SK-N-SH (cell line): ENCODE results near the gene PCDHGB2. TPM values are rescaled to one million over a fixed set of nuclear protein-coding genes. Genes with fewer than 3 reads are reported as not detected.

Source experiments
- CTCF ChIA-PET: fragments of 300-600, 350-600 bp; formaldehyde crosslinking; extraction: SDS; loops from one replicate; lab custom pipeline; 2021; lab: Yijun Ruan, JAX
- POLR2A ChIA-PET: fragments of 350-600 bp; sonication (Branson Sonifier 250); formaldehyde crosslinking; extraction: SDS; loops from one replicate; lab custom pipeline; 2020; ENCODE audit warnings: antibody characterized with exemption, inconsistent platforms; lab: Yijun Ruan, JAX
- DNase-seq: peaks from one replicate; pipeline ENCODE4 v3.0.0; 2012
- H2AFZ ChIP-seq: fragments of 200-600 bp; sonication (generic); 2 replicates; pipeline ENCODE4 v1.8.1; 2016; ENCODE audit warnings: antibody characterized with exemption, mild to moderate bottlenecking, low read depth
- H3F3A ChIP-seq: fragments of 200-600 bp; sonication (generic); replicated peaks from 2 replicates; pipeline ENCODE3; 2016; ENCODE audit warnings: antibody characterized with exemption, mild to moderate bottlenecking; ENCODE audit not compliant: insufficient read depth
- H3K27ac ChIP-seq, 2 experiments: fragments of 200-500 bp in 1 of 2; fragments of 200-600 bp in 1 of 2; sonication (Bioruptor generic) in 1 of 2; sonication (generic), shearing (Covaris generic) in 1 of 2; 2 replicates each; pipeline versions ENCODE4 v1.5.1 to v1.6.1; 2014 to 2016; ENCODE audit warnings: low read depth in 2 of 2, inconsistent platforms in 1 of 2, low read length in 1 of 2, mild to moderate bottlenecking in 1 of 2, mixed read lengths in 1 of 2
- H3K27me3 ChIP-seq: fragments of 200-600 bp; sonication (generic), shearing (Covaris generic); 2 replicates; pipeline ENCODE4 v1.6.1; 2016; ENCODE audit warnings: mixed run types; ENCODE audit not compliant: insufficient read depth
- H3K36me3 ChIP-seq, 2 experiments: fragments of 200-500 bp in 1 of 2; fragments of 200-600 bp in 1 of 2; sonication (Bioruptor generic) in 1 of 2; sonication (generic) in 1 of 2; replicated peaks in 1 of 2; 2 replicates each; pipeline versions ENCODE3 to v1.5.1; 2014 to 2016; ENCODE audit warnings: low read length in 1 of 2, mild to moderate bottlenecking in 1 of 2; ENCODE audit not compliant: insufficient read depth in 2 of 2, control insufficient read depth in 1 of 2
- H3K4me1 ChIP-seq, 2 experiments: fragments of 200-500 bp in 1 of 2; fragments of 200-600 bp in 1 of 2; sonication (Bioruptor generic) in 1 of 2; sonication (generic), shearing (Covaris generic) in 1 of 2; 2 replicates each; pipeline versions ENCODE4 v1.5.1 to v1.6.1; 2014 to 2016; ENCODE audit warnings: low read depth in 1 of 2, low read length in 1 of 2, mixed run types in 1 of 2; ENCODE audit not compliant: insufficient read depth in 2 of 2, control insufficient read depth in 1 of 2
- H3K4me2 ChIP-seq: fragments of 200-600 bp; sonication (generic), shearing (Covaris generic); 2 replicates; pipeline ENCODE4 v1.6.1; 2017; ENCODE audit warnings: mixed run types
- H3K4me3 ChIP-seq, 2 experiments: fragments of 200-500 bp in 1 of 2; fragments of 200-600 bp in 1 of 2; sonication (Bioruptor generic) in 1 of 2; sonication (generic), shearing (Covaris generic) in 1 of 2; 2 replicates each; pipeline versions ENCODE4 v1.5.1 to v1.8.1; 2014 to 2016; ENCODE audit warnings: low read depth in 2 of 2, inconsistent platforms in 1 of 2, low read length in 1 of 2, mild to moderate bottlenecking in 1 of 2, mixed read lengths in 1 of 2, moderate library complexity in 1 of 2
- H3K79me2 ChIP-seq: fragments of 200-600 bp; sonication (generic); 2 replicates; pipeline ENCODE4 v1.8.1; 2017; ENCODE audit warnings: mild to moderate bottlenecking; ENCODE audit not compliant: insufficient read depth
- H3K9ac ChIP-seq: fragments of 200-600 bp; sonication (generic); 2 replicates; pipeline ENCODE4 v1.6.1; 2017; ENCODE audit warnings: mixed run types
- H3K9me2 ChIP-seq: fragments of 200-600 bp; sonication (generic); 2 replicates; pipeline ENCODE4 v1.6.1; 2017; ENCODE audit warnings: mixed run types
- H3K9me3 ChIP-seq: fragments of 200-600 bp; sonication (generic); 2 replicates; pipeline ENCODE4 v1.6.1; 2017; ENCODE audit warnings: mixed run types, mild to moderate bottlenecking, moderate library complexity
- H4K20me1 ChIP-seq: fragments of 200-600 bp; sonication (generic); 2 replicates; pipeline ENCODE4 v1.6.1; 2017; ENCODE audit warnings: mild to moderate bottlenecking, mixed run types; ENCODE audit not compliant: insufficient read depth
- CHD2 ChIP-seq: fragments of 150-350 bp; IDR thresholded peaks from 2 replicates; pipeline ENCODE4 v1.6.1; 2018; ENCODE audit warnings: low read length; ENCODE audit not compliant: partially characterized antibody
- CTCF ChIP-seq: fragments of 200-600 bp; sonication (generic); IDR thresholded peaks from 2 replicates; pipeline ENCODE4 v1.6.1; 2017; ENCODE audit warnings: antibody characterized with exemption, mild to moderate bottlenecking, moderate library complexity
- FOXJ3 ChIP-seq: sonication (generic); formaldehyde crosslinking; IDR thresholded peaks from 2 replicates; pipeline ENCODE4 v1.5.1; 2020; ENCODE audit warnings: mild to moderate bottlenecking, missing genetic modification reagents
- GABPA ChIP-seq: IDR thresholded peaks from 2 replicates; pipeline ENCODE4 v1.4.0; 2012; ENCODE audit warnings: low read depth, mild to moderate bottlenecking
- MAX ChIP-seq: IDR thresholded peaks from 2 replicates; pipeline ENCODE4 v1.4.0; 2012; ENCODE audit warnings: low read depth
- MEF2A ChIP-seq: IDR thresholded peaks from 2 replicates; pipeline ENCODE4 v1.4.0; 2012; ENCODE audit warnings: low read depth, borderline replicate concordance
- NFIC ChIP-seq: IDR thresholded peaks from 2 replicates; pipeline ENCODE4 v1.4.0; 2012; ENCODE audit warnings: borderline replicate concordance
- RAD21 ChIP-seq: IDR thresholded peaks from 2 replicates; pipeline ENCODE4 v1.6.1; 2012; ENCODE audit warnings: mild to moderate bottlenecking, low read length
- REST ChIP-seq: IDR thresholded peaks from 2 replicates; pipeline ENCODE4 v1.6.1; 2012; ENCODE audit warnings: mild to moderate bottlenecking, low read depth, low read length, moderate library complexity
- SMC3 ChIP-seq: IDR thresholded peaks from 2 replicates; pipeline ENCODE4 v1.6.1; 2012; ENCODE audit warnings: low read depth, low read length, improper control_type of control experiment
- TAF1 ChIP-seq: IDR thresholded peaks from 2 replicates; pipeline ENCODE4 v1.6.1; 2012; ENCODE audit warnings: low read depth, mild to moderate bottlenecking, low read length, moderate library complexity, borderline replicate concordance
- TEAD4 ChIP-seq: IDR thresholded peaks from 2 replicates; pipeline ENCODE4 v1.4.0; 2012; ENCODE audit warnings: mild to moderate bottlenecking, borderline replicate concordance; ENCODE audit not compliant: insufficient read depth
- USF2 ChIP-seq: fragments of 150-350 bp; IDR thresholded peaks from 2 replicates; pipeline ENCODE4 v1.6.1; 2017; ENCODE audit warnings: antibody characterized with exemption, low read length, low read depth, borderline replicate concordance
- YY1 ChIP-seq: IDR thresholded peaks from 2 replicates; pipeline ENCODE4 v1.4.0; 2012; ENCODE audit warnings: low read depth, mild to moderate bottlenecking
- ZBTB33 ChIP-seq: IDR thresholded peaks from 2 replicates; pipeline ENCODE4 v1.4.0; 2012; ENCODE audit warnings: low read depth, borderline replicate concordance
- WGBS: methylation state at CpG from one replicate; pipeline ENCODE4 v1.1.6; 2017; ENCODE audit warnings: low lambda C conversion rate; 5-methylcytosine and 5-hydroxymethylcytosine counted together
- polyA plus RNA-seq, 3 experiments: library from polyadenylated mRNA; depleted of rRNA; stranded (reverse); fragments of >200 nt; gene quantifications; 2 replicates each; pipeline ENCODE4 v1.2.3, GENCODE V29; 2012

PCDHGB2 gene
- polyA plus RNA-seq, 1 of the 3 experiments (the other 2 are of a cell fraction) = 4.5 TPM

- Histone ChIP-seq H3K9ac (no peak overlapping the region), H3K27ac (no peak overlapping the region), H3K9me3 (no peaks in the 10 kb centered on the region; the same call in 1 of the 2 replicates), H3K4me2 (no peak overlapping the region)
- TF ChIP-seq FOXJ3 (CRISPR knock-in tag) = no peak
- TF ChIP-seq SMC3 = no peak
- TF ChIP-seq NFIC = no peak
- no peak for TF ChIP-seq GABPA
- TF ChIP-seq CTCF = no peak
- no peak for TF ChIP-seq MAX
- no peak for TF ChIP-seq REST
- TF ChIP-seq YY1 = no peak
- TF ChIP-seq MEF2A = no peak
- no peak for TF ChIP-seq TEAD4
- TF ChIP-seq RAD21 = no peak
- TF ChIP-seq TAF1 = no peak
- TF ChIP-seq USF2 = no peak
- TF ChIP-seq ZBTB33 = no peak
- TF ChIP-seq CHD2 = no peak
- TF ChIP-seq, all 33 proteins: peak for 0
- ChIA-PET POLR2A (no interaction called here), CTCF (no interaction called here)
- Histone ChIP-seq H3K9me2 (no peaks in the 10 kb centered on the region), H3F3A (no peaks in the 10 kb centered on the region), H3K4me1 (no peaks in the 10 kb centered on the region), H3K36me3 (peaks cover 0 to 9% of the 10 kb centered on the region in 2 experiments), H3K79me2 (no peaks in the 10 kb centered on the region), H4K20me1 (no peaks in the 10 kb centered on the region), H2AFZ (no peak overlapping the region), H3K27me3 (no peaks in the 10 kb centered on the region), H3K4me3 (no peak overlapping the region; a peak in 1 of 4 replicates)
- WGBS = 90% methylated on average over 64 of the region's 64 CpGs
- no peak for DNase-seq
These were observed 50.0 kb downstream of the PCDHGB2 start for GRCh38 chr5:141409598-141410306.
